ENCODE measurements around the gene FHL3. TPM values are rescaled to one million over a fixed set of nuclear protein-coding genes. Genes with fewer than 3 reads are reported as not detected.
"Not testable (repeated sequence)": the region's sequence is repeated elsewhere in the genome, so short reads cannot be mapped to it uniquely, and the experiment has no call there.

FHL3 gene
- total RNA-seq, 2 donors from 2014 or later: 55.6 to 80.7 TPM

DNA sequence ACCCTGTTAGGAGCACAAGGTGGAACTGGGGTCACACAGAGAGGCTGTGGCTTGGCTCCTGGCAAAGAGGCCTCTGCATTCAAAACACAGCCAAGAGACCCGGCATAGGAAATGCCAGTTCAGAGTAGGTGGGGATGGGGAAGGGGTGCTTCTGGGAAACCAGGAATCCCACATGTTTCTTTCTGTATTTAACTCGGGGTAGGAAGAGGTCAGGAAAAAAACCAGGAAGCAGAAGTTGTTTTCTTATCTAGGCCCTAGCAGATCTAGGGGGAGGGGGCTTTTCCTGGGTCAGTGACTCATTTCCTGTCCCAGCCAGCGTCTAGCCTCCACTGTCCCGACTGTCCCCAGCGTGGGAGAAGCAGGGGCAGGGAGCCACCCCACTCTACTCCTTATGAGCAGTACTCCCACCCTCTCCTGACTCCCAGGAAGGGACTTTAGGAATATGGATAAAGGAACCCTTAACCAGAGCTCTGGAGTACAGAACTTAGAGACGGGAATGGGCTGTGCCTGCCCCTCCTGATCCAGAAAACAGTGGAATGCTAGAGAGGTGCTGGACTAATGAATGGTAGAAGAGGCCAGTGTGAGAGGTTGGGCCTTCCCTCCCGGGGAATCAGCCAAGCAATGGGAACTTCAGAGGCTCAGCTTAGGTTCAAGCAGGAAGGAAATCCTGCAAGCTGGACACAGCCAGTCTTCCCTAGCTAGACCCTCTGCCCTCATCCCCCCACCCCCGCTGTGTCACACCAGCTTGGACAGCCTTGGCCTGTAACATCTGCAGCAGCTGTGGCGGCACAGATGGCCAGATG lies 5.7 kb downstream of the FHL3 start:
- peak; percentile 85 for DNase-seq (ENCODE audit: low spot score)
- intact Hi-C loops (cut with DNase I): no loop called here

- peak; percentile 76 for DNase-seq (ENCODE audit: low spot score)
- intact Hi-C loops (cut with DNase I): no loop called here
Measured at GRCh38 chr1:37998913-37999429, 6.3 kb downstream of the FHL3 start.

GRCh38 chr1:37998089-37998808 lies 7.1 kb downstream of the FHL3 start:
- peak; percentile 54 for DNase-seq (ENCODE audit: low spot score)

DNA sequence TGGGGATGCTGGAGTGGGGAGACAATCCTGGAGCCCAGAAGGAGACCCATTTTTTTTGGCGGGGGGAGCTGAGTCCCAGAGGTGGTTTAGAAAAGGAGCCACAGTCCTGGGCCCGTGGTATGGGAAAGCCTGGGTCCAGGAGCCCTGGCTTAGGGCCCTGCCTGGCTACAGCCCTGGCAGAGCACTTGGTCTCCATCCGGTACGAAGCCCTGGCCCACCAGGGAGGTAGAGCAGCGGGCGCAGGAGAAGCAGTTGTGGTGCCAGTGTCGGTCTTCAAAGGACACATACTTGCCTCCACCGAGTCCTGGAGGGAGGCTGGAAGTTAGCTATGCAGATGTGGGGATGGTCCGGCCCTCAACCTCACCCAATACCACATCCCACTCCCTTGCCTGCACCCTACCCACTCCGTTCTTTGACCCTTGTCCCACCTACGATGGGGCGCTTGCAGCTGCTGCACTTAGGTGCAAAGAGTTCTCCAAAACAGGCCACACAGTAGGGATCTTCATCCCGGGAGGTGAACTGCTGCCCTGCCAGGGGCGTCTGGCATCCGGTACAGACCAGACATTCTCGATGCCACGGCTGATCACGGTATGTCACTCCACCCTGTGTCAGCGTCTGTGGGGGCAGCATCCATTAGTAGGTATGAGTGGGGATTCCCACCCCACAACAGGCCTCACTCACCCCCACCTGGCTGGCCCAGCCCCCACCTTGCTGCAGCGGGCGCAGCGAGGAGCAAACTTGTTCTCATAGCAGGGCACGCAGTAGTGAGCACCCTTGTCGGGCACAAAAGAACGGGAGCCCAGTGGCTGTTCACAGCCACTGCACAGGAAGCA lies 7.8 kb downstream of the FHL3 start:
- DNase-seq (ENCODE audit: low spot score): peak; percentile 75
- intact Hi-C loops (cut with DNase I): no loop called here

More at GRCh38 chr1:37998089-37998808, 7.1 kb downstream of the FHL3 start:
- intact Hi-C loops (cut with DNase I): no loop called here

GRCh38 chr1:37995751-37996345 lies 9.5 kb downstream of the FHL3 start:
- DNase-seq (ENCODE audit: low spot score): peak; percentile 97
- intact Hi-C loops (cut with DNase I): no loop called here

DNA sequence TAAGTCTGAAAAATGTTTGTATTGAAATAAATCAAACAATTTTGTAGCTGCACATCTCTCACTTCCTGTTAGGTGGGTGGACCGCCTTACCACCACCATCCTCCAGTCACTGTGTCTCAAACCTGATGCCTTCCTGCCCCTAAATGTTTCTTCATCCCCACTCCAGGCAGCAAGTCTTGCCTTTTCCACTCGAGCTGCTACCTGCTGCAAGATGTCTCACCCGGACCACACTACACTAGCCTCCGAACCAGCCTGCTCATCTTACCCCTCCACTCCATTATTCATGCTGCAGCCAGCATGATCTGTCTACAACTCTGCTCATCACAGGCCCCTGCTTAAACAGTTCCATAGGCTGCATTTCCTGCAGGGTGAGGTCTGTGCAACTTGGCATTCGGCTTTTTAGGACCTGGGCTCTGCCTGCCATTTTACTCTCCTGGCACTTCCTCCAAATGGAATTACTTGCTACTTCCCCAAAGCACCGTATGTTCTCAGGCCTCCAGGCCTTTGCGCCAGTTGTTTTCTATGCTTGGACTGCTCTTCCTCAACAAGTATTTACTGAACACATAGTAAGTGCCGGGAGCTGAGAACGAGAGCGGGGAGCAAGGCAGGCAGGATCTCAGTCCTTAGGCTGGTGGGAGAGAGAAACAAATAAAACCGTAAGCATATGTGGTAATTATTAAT lies 10.3 kb downstream of the FHL3 start:
- DNase-seq (ENCODE audit: low spot score): peak; percentile 65
- intact Hi-C loops (cut with DNase I): no loop called here

DNA sequence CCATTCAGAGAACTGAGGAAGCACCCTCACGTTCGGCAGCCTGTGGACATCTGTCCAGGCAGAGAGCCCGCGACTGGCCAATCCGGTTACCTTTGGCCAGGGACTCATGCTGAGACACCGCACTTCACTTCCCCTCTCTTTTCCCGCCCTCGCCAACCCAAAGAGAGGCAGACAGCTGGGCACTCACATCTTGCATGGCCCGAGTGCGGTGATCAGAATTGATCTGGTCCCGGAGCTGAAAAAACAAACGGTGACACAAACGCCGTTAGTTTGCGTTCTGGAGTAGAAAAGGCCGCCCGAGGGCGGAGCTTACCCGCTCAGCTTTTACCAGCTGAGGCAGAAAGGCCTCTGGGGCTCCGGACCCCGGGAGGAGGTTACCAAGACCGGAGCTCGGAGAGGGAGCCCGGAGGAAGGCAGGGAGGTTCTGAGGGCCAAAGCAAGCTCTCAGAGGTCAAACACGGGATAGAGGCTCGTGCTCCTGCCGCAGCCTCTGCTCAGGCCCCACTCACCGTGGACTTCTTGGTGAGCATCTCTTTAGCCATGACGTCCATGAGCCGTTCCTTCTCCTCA lies 15.9 kb downstream of the FHL3 start:
- intact Hi-C loops (cut with DNase I): no loop called here
- peak; percentile 85 for DNase-seq (ENCODE audit: low spot score)

- DNase-seq (ENCODE audit: low spot score): no peak
- intact Hi-C loops (cut with DNase I): no loop called here
Measured at GRCh38 chr1:37987679-37988078, 17.6 kb downstream of the FHL3 start.

DNA sequence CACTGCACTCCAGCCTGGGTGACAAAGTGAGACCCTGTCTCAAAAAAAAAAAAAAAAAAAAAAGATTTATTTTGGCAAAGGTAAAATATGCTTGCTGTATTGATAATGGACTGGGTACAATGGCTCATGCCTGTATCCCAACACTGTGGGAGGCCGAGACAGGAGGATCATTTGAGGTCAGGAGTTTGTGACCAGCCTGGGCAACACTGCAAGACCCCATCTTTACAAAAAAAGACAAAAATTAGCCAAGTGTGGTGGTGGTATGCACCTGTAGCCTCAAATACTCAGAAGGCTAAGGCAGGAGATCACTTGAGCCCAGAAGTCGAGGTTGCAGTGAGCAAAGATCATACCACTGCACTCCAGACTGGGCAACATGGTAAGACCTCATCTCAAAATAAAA lies 21.8 kb downstream of the FHL3 start:
- no peak for DNase-seq (ENCODE audit: low spot score)
- intact Hi-C loops (cut with DNase I): no loop called here

DNA sequence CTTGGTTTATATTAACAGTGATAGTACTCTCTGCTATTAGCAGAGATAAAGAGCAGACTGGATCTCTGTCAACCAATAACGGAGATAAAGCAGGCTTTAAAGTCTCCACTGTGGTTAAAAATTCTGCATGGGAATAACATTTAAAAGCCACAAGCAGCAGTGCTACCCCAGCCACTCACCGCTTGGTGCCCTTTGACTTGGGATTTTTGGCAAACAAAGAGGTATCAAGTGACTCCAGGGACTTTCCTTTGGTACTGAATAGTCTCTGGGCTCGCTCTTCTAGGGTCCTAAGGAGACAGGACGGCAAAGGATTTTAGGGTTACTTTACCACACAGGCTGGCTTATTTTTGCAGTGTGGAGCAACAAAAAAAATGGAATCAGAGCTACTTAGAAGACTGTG lies 26.8 kb downstream of the FHL3 start:
- intact Hi-C loops (cut with DNase I): loop anchor here (5.0 kb wide), 2 partner anchors 91 to 96 kb away; no protein-coding TSS in a partner anchor
- DNase-seq (ENCODE audit: low spot score): no peak

DNA sequence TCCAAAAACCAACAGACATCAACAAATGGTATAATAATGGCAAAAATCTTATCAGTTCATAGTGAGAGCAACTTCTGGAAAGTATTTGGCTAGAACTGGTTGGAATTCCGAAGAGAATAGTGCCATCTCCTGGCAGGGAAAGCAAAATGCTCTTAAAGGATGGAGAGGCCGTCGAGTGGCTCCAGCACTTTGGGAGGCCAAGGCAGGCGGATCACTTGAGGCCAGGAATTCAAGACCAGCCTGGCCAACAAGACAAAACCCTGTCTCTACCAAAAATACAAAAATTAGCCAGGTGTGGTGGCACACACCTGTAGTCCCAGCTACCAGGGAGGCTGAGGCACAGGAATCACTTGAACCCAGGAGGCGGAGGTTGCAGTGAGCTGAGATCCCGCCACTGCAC lies 30.2 kb downstream of the FHL3 start:
- DNase-seq (ENCODE audit: low spot score): not testable (repeated sequence)
- intact Hi-C loops (cut with DNase I): loop anchor here (5.0 kb wide), 2 partner anchors 88 to 93 kb away; no protein-coding TSS in a partner anchor

DNA sequence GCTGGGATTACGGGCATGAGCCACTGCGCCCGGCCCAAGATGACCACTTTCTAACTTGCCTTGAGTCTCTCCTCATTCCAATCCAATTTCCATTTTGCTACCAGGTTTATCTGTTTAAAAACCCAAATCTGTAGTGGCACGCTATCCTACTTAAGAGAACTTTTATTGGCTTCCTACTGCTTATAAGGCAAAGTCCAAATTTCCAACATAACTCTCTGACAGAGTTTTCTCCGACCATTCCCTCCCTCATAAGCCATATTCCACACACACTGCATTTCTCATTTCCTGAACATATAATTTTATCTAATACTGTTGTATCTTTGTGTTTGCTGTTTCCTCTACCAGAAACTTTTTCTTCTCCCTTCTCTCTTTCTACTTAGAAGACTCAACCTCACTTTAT lies 30.7 kb downstream of the FHL3 start:
- no peak for DNase-seq (ENCODE audit: low spot score)
- intact Hi-C loops (cut with DNase I): no loop called here

DNA sequence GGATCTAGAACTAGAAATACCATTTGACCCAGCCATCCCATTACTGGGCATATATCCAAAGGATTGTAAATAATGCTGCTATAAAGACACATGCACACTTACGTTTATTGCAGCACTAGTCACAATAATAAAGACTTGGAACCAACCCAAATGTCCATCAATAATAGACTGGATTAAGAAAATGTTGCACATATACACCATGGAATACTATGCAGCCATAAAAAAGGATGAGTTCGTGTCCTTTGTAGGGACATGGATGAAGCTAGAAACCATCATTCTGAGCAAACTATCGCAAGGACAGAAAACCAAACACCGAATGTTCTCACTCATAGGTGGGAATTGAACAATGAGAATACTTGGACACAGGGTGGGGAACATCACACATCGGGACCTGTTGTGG lies 31.6 kb downstream of the FHL3 start:
- intact Hi-C loops (cut with DNase I): not testable (repeated sequence)

GRCh38 chr1:37965301-37965700 lies 40.0 kb downstream of the FHL3 start:
- intact Hi-C loops (cut with DNase I): no loop called here
- DNase-seq (ENCODE audit: low spot score): no peak

More for the DNA sequence above, 31.6 kb downstream of the FHL3 start:
- DNase-seq (ENCODE audit: low spot score): not testable (repeated sequence)

GRCh38 chr1:37964106-37964505 lies 41.2 kb downstream of the FHL3 start:
- intact Hi-C loops (cut with DNase I); DNase-seq (ENCODE audit: low spot score): not testable (repeated sequence)

DNA sequence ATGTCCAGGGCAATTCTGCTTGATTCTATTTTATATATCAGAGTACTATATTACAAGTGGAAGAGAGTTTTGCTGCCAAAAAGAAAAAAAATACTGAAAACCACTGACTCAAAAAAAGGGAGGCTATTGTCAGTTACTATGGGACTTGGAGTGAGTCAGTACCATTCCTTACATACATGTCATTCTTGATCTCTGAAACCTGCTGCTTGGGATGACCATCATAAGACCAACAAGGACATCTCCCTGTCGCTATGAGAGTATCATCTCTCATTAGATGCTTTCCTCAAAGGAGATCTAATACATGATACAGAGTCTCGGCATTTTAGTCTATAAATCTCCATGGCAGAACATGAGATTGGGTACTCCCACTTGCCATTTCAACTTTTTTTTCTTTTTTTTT lies 46.6 kb downstream of the FHL3 start:
- DNase-seq (ENCODE audit: low spot score): no peak
- intact Hi-C loops (cut with DNase I): loop anchor here in 1 of 2 donors (10.0 kb wide), 1 partner anchor 1964 kb away; no protein-coding TSS in a partner anchor

GRCh38 chr1:37955685-37956084 lies 49.6 kb downstream of the FHL3 start:
- DNase-seq (ENCODE audit: low spot score): no peak
- intact Hi-C loops (cut with DNase I): loop anchor here in 1 of 2 donors (10.0 kb wide), 1 partner anchor 1961 kb away; no protein-coding TSS in a partner anchor
